Stomach (tissue), 9 donors: ENCODE measurements around the gene PHETA1. TPM values are rescaled to one million over a fixed set of nuclear protein-coding genes. Genes with fewer than 3 reads are reported as not detected.
"Not testable (repeated sequence)": the region's sequence is repeated elsewhere in the genome, so short reads cannot be mapped to it uniquely, and the experiment has no call there.

Source experiments
- DNase-seq, 2 donors: peaks; one replicate each; pipeline versions ENCODE4 v3.0.0 to v3.0.0-alpha.2; 2013 to 2019
- H3K27ac ChIP-seq, 5 donors: fragments of 200-600 bp in 4 of 5; sonication (generic) in 4 of 5; one replicate each; pipeline ENCODE4 v1.5.1; 2013 to 2019; ENCODE audit warnings: mild to moderate bottlenecking in 1 of 5, moderate library complexity in 1 of 5
- H3K27me3 ChIP-seq, 3 donors: fragments of 200-600 bp; sonication (generic); one replicate each; pipeline ENCODE4 v1.5.1; 2017 to 2019; ENCODE audit warnings: mixed run types in 1 of 3
- H3K36me3 ChIP-seq, 4 donors: fragments of 200-600 bp; sonication (generic); 1 replicate in 3 of 4; 2 replicates in 1 of 4; pipeline ENCODE4 v1.5.1; 2016 to 2019
- H3K4me1 ChIP-seq, 4 donors: fragments of 200-600 bp; sonication (generic); one replicate each; pipeline ENCODE4 v1.5.1; 2016 to 2019
- H3K4me3 ChIP-seq, 4 donors: fragments of 200-600 bp; sonication (generic) in 3 of 4; one replicate each; pipeline ENCODE4 v1.5.1; 2016 to 2019; ENCODE audit warnings: mild to moderate bottlenecking in 1 of 4
- H3K9me3 ChIP-seq, 4 donors: fragments of 200-600 bp; sonication (generic); one replicate each; pipeline ENCODE4 v1.5.1; 2016 to 2019
- CTCF ChIP-seq, 7 experiments: fragments of 450-650 bp in 4 of 7; fragments of 200-600 bp in 3 of 7; sonication (generic) in 3 of 7; IDR thresholded peaks; one replicate each; pipeline ENCODE4 v1.5.1; 2016 to 2019; ENCODE audit warnings: antibody characterized with exemption in 7 of 7, control low read depth in 2 of 7, mild to moderate bottlenecking in 1 of 7
- EP300 ChIP-seq: sonication (generic); formaldehyde crosslinking; IDR thresholded peaks from one replicate; pipeline ENCODE4 v1.6.1; 2017; ENCODE audit warnings: antibody characterized with exemption
- POLR2A ChIP-seq, 4 donors: fragments of 450-650 bp; IDR thresholded peaks; one replicate each; pipeline ENCODE4 v1.6.1; 2016; ENCODE audit warnings: antibody characterized with exemption in 4 of 4, control low read depth in 2 of 4, mild to moderate bottlenecking in 1 of 4, moderate library complexity in 1 of 4
- POLR2AphosphoS5 ChIP-seq, 3 donors: sonication (generic); formaldehyde crosslinking; IDR thresholded peaks; one replicate each; pipeline ENCODE4 v1.6.1; 2016; ENCODE audit warnings: antibody characterized with exemption in 3 of 3
- WGBS, 5 donors: extraction: QIAGEN DNeasy Blood & Tissue Kit in 3 of 5; methylation state at CpG; one replicate each; pipeline versions ENCODE4 v1.1.5 to v1.1.7; 2013 to 2018; 5-methylcytosine and 5-hydroxymethylcytosine counted together
- intact Hi-C: fragments of 100-400 bp; cut with DNase I; formaldehyde crosslinking; loops from one replicate; pipeline ENCODE4 v1.15.1; 2023; ENCODE audit warnings: low total_unique reads
- polyA plus RNA-seq, 3 donors: library from polyadenylated mRNA; stranded (reverse); fragments of 200-250 nt; gene quantifications; one replicate each; pipeline ENCODE4 v1.2.3, GENCODE V29; 2013
- total RNA-seq, 5 donors: library from RNA; depleted of rRNA; stranded (reverse); fragments of >200 nt; gene quantifications; one replicate each; pipeline versions ENCODE4 v1.1.0 to v1.2.3, GENCODE V29; 2014 to 2016
- donor health status: healthy with polysubstance abuse.
- donor health status: Bipolar disorder and iron deficiency.
- donor health status: healthy.

The PHETA1 gene
- total and polyA plus RNA-seq, 8 donors: 7.0 to 59.3 (median 17.7) TPM

- no peaks in the 10 kb centered on the region for H3K9me3 ChIP-seq
- H3K36me3 ChIP-seq: no peaks in the 10 kb centered on the region
- no peaks in the 10 kb centered on the region for H3K27me3 ChIP-seq
- no peak for DNase-seq
- peak within 1 kb of the TSS; percentile 74 to 90 (median 87) for H3K27ac ChIP-seq
- H3K4me3 ChIP-seq: peak within 1 kb of the TSS; percentile 79 to 83 (median 82)
- TF ChIP-seq POLR2A (IDR thresholded peaks at IDR 0.05) (no peak), POLR2AphosphoS5 (IDR thresholded peaks at IDR 0.05) (no peak), EP300 (no peak), CTCF (IDR thresholded peaks at IDR 0.05) (no peak)
- WGBS, 5 donors: 0 to 2% (median 1%) methylated on average over 10 to 80 of the region's 80 CpGs; no CpG with 5 or more reads in 1 of the 5 donors
- peaks cover 62 to 80% (median 76%) of the 10 kb centered on the region in 4 donors for H3K4me1 ChIP-seq
- intact Hi-C loops: no loop called here
These were observed 37.1 kb upstream of the PHETA1 start, which contains the start of gene SH2B3 for GRCh38 chr12:111405859-111406473. Gene SH2B3, plus strand, starts transcription at chr12:111405923. Its CDS starts 12,223 bp downstream, at chr12:111418146.

- peak; percentile 97 for DNase-seq
- Histone ChIP-seq H3K4me3 (peak overlapping the region; percentile 79 to 83 (median 82)), H3K9me3 (no peaks in the 10 kb centered on the region), H3K27me3 (no peaks in the 10 kb centered on the region), H3K27ac (peak overlapping the region; percentile 73 to 90 (median 87)), H3K36me3 (no peaks in the 10 kb centered on the region), H3K4me1 (peaks cover 56 to 73% (median 70%) of the 10 kb centered on the region in 4 donors)
- 1 to 5% (median 2%) methylated on average over 25 to 59 of the region's 59 CpGs for WGBS, 5 donors
- intact Hi-C loops: no loop called here
- no peak for TF ChIP-seq POLR2A (IDR thresholded peaks at IDR 0.05)
- TF ChIP-seq CTCF (IDR thresholded peaks at IDR 0.05): peak in 5 of 7 experiments; percentile 28 to 78 (median 50)
- peak in 1 of 3 donors; percentile 44 for TF ChIP-seq POLR2AphosphoS5 (IDR thresholded peaks at IDR 0.05)
- no peak for TF ChIP-seq EP300
These were observed 36.4 kb upstream of the PHETA1 start for GRCh38 chr12:111405149-111405858.

GRCh38 chr12:111404362-111405148 is 35.7 kb upstream of the PHETA1 start:
- no peak for TF ChIP-seq POLR2A (IDR thresholded peaks at IDR 0.05)
- no peak for TF ChIP-seq EP300
- no peak for TF ChIP-seq POLR2AphosphoS5 (IDR thresholded peaks at IDR 0.05)
- TF ChIP-seq CTCF (IDR thresholded peaks at IDR 0.05): no peak
- peak in 1 of 2 donors; percentile 74 for DNase-seq
- H3K27ac ChIP-seq: peak overlapping the region; percentile 73 to 90 (median 87)
- H3K36me3 ChIP-seq: no peaks in the 10 kb centered on the region
- no peaks in the 10 kb centered on the region for H3K27me3 ChIP-seq
- intact Hi-C loops: no loop called here
- H3K9me3 ChIP-seq: no peaks in the 10 kb centered on the region
- H3K4me1 ChIP-seq: peaks cover 48 to 66% (median 62%) of the 10 kb centered on the region in 4 donors
- H3K4me3 ChIP-seq: peak overlapping the region; percentile 79 to 83 (median 82)
- 31 to 36% (median 35%) methylated on average over 19 to 21 of the region's 21 CpGs for WGBS, 5 donors

GRCh38 chr12:111402490-111402824 is 33.6 kb upstream of the PHETA1 start:
- H3K9me3 ChIP-seq, H3K36me3 ChIP-seq, H3K27me3 ChIP-seq, intact Hi-C loops, DNase-seq: not testable (repeated sequence)
- H3K4me3 ChIP-seq: peak overlapping the region in 3 of 4 donors; percentile 17 to 31 (median 24)
- peak overlapping the region; percentile 78 to 90 (median 86) for H3K27ac ChIP-seq
- WGBS, 5 donors: 65 to 80% (median 78%) methylated on average over 9 of the region's 9 CpGs
- H3K4me1 ChIP-seq: peaks cover 35 to 53% (median 45%) of the 10 kb centered on the region in 4 donors
